GM12892 (cell line): ENCODE results near the gene PLA2G2D.

ENCODE experiments used
- POLR2A ChIP-seq: IDR thresholded peaks from 2 replicates; pipeline ENCODE4 v1.6.1; 2011; ENCODE audit warnings: low read depth, low read length, control low read depth
- POLR2AphosphoS5 ChIP-seq: IDR thresholded peaks from 2 replicates; pipeline ENCODE4 v1.6.1; 2011; ENCODE audit warnings: low read depth, low read length, control low read depth

DNA sequence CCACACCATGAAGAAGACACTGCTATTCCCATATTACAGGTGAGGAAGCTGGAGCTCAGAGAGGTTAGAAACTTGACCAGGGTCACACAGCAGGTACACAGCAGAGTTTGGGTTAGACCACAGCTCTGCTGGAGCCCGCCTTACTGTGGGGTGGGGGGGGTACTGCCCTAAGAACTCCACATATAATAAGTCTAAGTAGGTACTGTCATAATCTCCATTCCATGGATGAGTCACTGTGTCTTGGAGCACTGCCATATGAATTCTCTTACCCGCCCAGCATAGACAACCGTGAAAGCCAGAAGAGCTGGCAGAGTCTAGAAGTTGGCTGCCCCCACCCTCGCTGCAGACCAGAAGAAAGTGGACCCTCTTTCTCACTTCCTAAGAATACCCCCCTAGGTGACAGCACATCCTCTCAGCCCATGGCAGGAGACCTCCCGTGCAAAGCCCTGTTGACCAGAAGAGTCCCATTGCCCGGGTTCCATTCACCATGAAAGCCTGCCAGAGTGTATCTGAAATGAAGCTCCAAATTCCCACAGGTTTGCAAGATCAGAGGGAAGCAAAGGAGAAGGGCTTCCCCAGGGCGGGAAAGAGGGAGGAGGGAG lies 5.2 kb upstream of the PLA2G2D start:
- TF ChIP-seq POLR2A = no peak
- TF ChIP-seq POLR2AphosphoS5 = no peak
